ENCODE results near the gene HDDC3. TPM values are rescaled to one million over a fixed set of nuclear protein-coding genes. Genes with fewer than 3 reads are reported as not detected.

The HDDC3 gene
- total RNA-seq, 2 experiments from 2014 or later, result 31.8 to 38.6 TPM

DNA sequence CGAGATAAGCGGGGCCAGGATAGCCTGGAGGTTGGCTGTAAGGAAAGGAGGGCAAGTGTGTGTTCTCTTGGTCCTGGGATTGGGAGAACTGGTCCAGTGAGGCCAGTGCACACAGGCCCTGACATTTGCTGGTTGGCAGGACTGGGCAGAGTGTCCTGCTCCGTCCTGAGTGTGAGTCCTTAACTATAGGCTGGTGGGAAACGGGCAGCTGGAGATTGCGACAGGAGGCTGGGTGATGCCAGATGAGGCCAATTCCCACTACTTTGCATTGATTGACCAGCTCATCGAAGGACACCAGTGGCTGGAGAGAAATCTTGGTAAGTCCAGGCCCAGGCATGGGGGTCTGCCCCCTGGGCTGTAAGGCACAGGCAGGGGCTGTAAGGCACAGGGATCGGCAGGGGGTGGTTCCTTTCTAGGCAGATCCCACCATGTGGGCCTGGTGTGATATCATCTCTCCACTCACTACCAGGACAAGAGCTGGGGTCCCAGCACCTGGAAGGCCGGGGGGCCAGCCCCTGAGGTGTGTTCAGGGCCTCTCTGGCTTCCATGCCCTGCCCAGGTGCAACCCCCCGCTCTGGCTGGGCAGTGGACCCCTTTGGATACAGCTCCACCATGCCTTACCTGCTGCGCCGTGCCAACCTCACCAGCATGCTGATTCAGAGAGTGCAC is 26.0 kb downstream of the HDDC3 start:
- DNase-seq (ENCODE audit: low spot score), result no peak
- no TSS peak for BruUV-seq (replicated peaks)
- H3K79me2 ChIP-seq (ENCODE audit: insufficient read depth, low read depth, low read length), result no peaks in the 10 kb centered on the region
- no peak overlapping the region for H3K27ac ChIP-seq (ENCODE audit: low read depth, low read length, poor library complexity, severe bottlenecking)
- POLR2A ChIA-PET, result interaction anchor here (0.9 to 1.3 kb wide), 3 partner anchors 12 to 186 kb away, joined by 3 read pairs; no protein-coding TSS in a partner anchor
- H3K4me2 ChIP-seq (ENCODE audit: low read length), result no peak overlapping the region
- no peaks in the 10 kb centered on the region for H4K20me1 ChIP-seq (ENCODE audit: insufficient read depth, low read length)
- TF ChIP-seq, protein P1, sequence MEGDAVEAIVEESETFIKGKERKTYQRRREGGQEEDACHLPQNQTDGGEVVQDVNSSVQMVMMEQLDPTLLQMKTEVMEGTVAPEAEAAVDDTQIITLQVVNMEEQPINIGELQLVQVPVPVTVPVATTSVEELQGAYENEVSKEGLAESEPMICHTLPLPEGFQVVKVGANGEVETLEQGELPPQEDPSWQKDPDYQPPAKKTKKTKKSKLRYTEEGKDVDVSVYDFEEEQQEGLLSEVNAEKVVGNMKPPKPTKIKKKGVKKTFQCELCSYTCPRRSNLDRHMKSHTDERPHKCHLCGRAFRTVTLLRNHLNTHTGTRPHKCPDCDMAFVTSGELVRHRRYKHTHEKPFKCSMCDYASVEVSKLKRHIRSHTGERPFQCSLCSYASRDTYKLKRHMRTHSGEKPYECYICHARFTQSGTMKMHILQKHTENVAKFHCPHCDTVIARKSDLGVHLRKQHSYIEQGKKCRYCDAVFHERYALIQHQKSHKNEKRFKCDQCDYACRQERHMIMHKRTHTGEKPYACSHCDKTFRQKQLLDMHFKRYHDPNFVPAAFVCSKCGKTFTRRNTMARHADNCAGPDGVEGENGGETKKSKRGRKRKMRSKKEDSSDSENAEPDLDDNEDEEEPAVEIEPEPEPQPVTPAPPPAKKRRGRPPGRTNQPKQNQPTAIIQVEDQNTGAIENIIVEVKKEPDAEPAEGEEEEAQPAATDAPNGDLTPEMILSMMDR (conservative IDR thresholded peaks at IDR 0.05; ENCODE audit: low read length), result no peak
- no peaks in the 10 kb centered on the region for H3K9me2 ChIP-seq (ENCODE audit: insufficient read depth, low read length)
- no peak overlapping the region for H2AFZ ChIP-seq (ENCODE audit: low read length)
- intact Hi-C loops (cut with micrococcal nuclease; ENCODE audit: unreplicated experiment), result no loop called here
- no peaks in the 10 kb centered on the region for H3K9me3 ChIP-seq (ENCODE audit: low read length)
- CTCF ChIA-PET (ENCODE audit: unreplicated experiment), result interaction anchor here (1.1 kb wide), 1 partner anchor 26 kb away, joined by 3 read pairs; the partner anchor contains the start of gene HDDC3
- no peak overlapping the region for H3K4me3 ChIP-seq (ENCODE audit: low read depth, low read length, poor library complexity, severe bottlenecking)
- H3K4me1 ChIP-seq (ENCODE audit: insufficient read depth, low read length, poor library complexity, severe bottlenecking), result peaks cover 22% of the 10 kb centered on the region
- no peaks in the 10 kb centered on the region for H3K36me3 ChIP-seq (ENCODE audit: insufficient read depth, low read length)

DNA sequence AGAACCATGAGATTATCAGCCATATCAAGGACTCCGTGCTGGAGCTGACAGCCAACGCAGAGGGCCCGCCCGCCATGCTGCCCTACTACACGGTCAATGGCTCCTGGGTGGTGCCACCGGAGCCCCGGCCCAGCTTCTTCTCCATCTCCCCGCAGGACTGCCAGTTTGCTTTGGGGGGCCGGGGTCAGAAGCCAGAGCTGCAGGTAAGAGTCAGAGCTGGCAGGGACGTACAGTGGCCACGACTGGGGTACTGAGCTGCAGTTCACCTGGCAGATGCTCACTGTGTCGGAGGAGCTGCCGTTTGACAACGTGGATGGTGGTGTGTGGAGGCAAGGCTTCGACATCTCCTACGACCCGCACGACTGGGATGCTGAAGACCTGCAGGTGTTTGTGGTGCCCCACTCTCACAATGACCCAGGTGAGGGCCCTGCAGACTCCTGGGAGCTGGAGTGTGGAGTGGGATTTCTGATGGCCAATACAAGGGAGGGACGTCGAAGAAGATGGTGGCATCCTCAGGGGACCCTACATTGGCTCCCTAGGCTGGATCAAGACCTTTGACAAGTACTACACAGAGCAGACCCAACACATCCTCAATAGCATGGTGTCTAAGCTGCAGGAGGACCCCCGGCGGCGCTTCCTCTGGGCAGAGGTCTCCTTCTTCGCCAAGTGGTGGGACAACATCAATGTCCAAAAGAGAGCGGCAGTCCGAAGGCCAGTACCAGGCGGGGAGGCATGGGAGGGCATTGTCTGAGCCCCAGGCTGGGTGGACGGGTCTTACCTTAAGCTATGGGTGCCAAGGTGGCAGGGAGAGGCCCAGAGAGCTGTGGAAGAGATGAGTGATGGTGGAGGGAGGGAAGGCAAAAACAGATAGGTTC is 26.8 kb downstream of the HDDC3 start:
- Histone ChIP-seq H3K4me1 (ENCODE audit: insufficient read depth, low read length, poor library complexity, severe bottlenecking) (peaks cover 22% of the 10 kb centered on the region), H3K9me3 (ENCODE audit: low read length) (no peaks in the 10 kb centered on the region), H2AFZ (ENCODE audit: low read length) (no peak overlapping the region), H3K36me3 (ENCODE audit: insufficient read depth, low read length) (no peaks in the 10 kb centered on the region), H3K4me2 (ENCODE audit: low read length) (no peak overlapping the region), H3K27ac (ENCODE audit: low read depth, low read length, poor library complexity, severe bottlenecking) (no peak overlapping the region), H3K9me2 (ENCODE audit: insufficient read depth, low read length) (no peaks in the 10 kb centered on the region), H4K20me1 (ENCODE audit: insufficient read depth, low read length) (no peaks in the 10 kb centered on the region), H3K4me3 (ENCODE audit: low read depth, low read length, poor library complexity, severe bottlenecking) (no peak overlapping the region), H3K79me2 (ENCODE audit: insufficient read depth, low read depth, low read length) (no peaks in the 10 kb centered on the region)
- ChIA-PET CTCF (ENCODE audit: unreplicated experiment) (interaction anchor here (1.1 to 1.2 kb wide), 2 partner anchors 26 to 27 kb away, joined by 3 read pairs; partner anchors contain the start of gene HDDC3), POLR2A (interaction anchor here (0.6 to 4.5 kb wide), 4 partner anchors 13 to 1027 kb away, joined by 3 to 24 read pairs (median 3); no protein-coding TSS in a partner anchor)
- BruUV-seq (replicated peaks), result no TSS peak
- TF ChIP-seq EZH2phosphoT487 (IDR thresholded peaks at IDR 0.05; ENCODE audit: borderline replicate concordance, low read depth, low read length), result no peak
- TF ChIP-seq, protein P1 (conservative IDR thresholded peaks at IDR 0.05; ENCODE audit: low read length), result no peak
- no peak for DNase-seq (ENCODE audit: low spot score)
- intact Hi-C loops (cut with micrococcal nuclease; ENCODE audit: unreplicated experiment), result no loop called here
